ENCODE data around the gene KSR1. TPM values are rescaled to one million over a fixed set of nuclear protein-coding genes. Genes with fewer than 3 reads are reported as not detected.

KSR1 gene
- total RNA-seq, 1 donor from 2014 or later: 90.2 TPM

- Histone ChIP-seq H3K4me2 (ENCODE audit: low read length) (peak overlapping the region; percentile 66), H4K20me1 (ENCODE audit: insufficient read depth, low read length) (peaks cover 93% of the 10 kb centered on the region), H3K27ac (ENCODE audit: low read depth, low read length) (peak overlapping the region; percentile 68), H3K27me3 (ENCODE audit: insufficient read depth, low read length) (no peaks in the 10 kb centered on the region), H3K9ac (ENCODE audit: low read length) (peak overlapping the region; percentile 62), H2AFZ (ENCODE audit: low read depth, low read length) (no peak overlapping the region), H3K79me2 (ENCODE audit: insufficient read depth, low read length) (peaks cover 97% of the 10 kb centered on the region), H3K36me3 (ENCODE audit: insufficient read depth, low read length) (no peaks in the 10 kb centered on the region), H3K4me3 (ENCODE audit: insufficient read depth, low read depth, low read length) (no peak overlapping the region), H3K4me1 (ENCODE audit: insufficient read depth, low read length) (peaks cover 24% of the 10 kb centered on the region), H3K9me3 (ENCODE audit: insufficient read depth, low read depth, low read length) (no peaks in the 10 kb centered on the region)
- peak overlapping the region; percentile 1 for H3K4me3 Mint-ChIP-seq (ENCODE audit: unreplicated experiment)
- FAIRE-seq (no peak), DNase-seq (ENCODE audit: low read depth) (peak; percentile 72)
- peaks cover 4% of the 10 kb centered on the region for H3K36me3 Mint-ChIP-seq (ENCODE audit: low read depth, unreplicated experiment)
- H3K4me1 Mint-ChIP-seq (ENCODE audit: low read depth, unreplicated experiment): peaks cover 37% of the 10 kb centered on the region
- no peaks in the 10 kb centered on the region for H3K27me3 Mint-ChIP-seq (ENCODE audit: low read depth, unreplicated experiment)
- peak overlapping the region; percentile 67 for H3K27ac Mint-ChIP-seq (ENCODE audit: unreplicated experiment)
- H3K9me3 Mint-ChIP-seq (ENCODE audit: unreplicated experiment): no peaks in the 10 kb centered on the region
- TF ChIP-seq CTCF (IDR thresholded peaks at IDR 0.05; ENCODE audit: insufficient read depth, low read depth, low read length) (no peak), EZH2 (IDR thresholded peaks at IDR 0.05; ENCODE audit: insufficient read depth, low read length) (no peak)
These were observed 15.3 kb downstream of the KSR1 start for GRCh38 chr17:27471321-27472269.

GRCh38 chr17:27473190-27473747 lies 17.0 kb downstream of the KSR1 start:
- peaks cover 97% of the 10 kb centered on the region for H3K79me2 ChIP-seq (ENCODE audit: insufficient read depth, low read length)
- Mint-ChIP-seq H3K4me3 (ENCODE audit: unreplicated experiment) (no peak overlapping the region), H3K9me3 (ENCODE audit: unreplicated experiment) (no peaks in the 10 kb centered on the region), H3K4me1 (ENCODE audit: low read depth, unreplicated experiment) (peaks cover 41% of the 10 kb centered on the region), H3K27me3 (ENCODE audit: low read depth, unreplicated experiment) (no peaks in the 10 kb centered on the region), H3K27ac (ENCODE audit: unreplicated experiment) (peak overlapping the region; percentile 5), H3K36me3 (ENCODE audit: low read depth, unreplicated experiment) (peaks cover 4% of the 10 kb centered on the region)
- H3K9ac ChIP-seq (ENCODE audit: low read length): no peak overlapping the region
- no peak for TF ChIP-seq CTCF (IDR thresholded peaks at IDR 0.05; ENCODE audit: insufficient read depth, low read depth, low read length)
- H3K27me3 ChIP-seq (ENCODE audit: insufficient read depth, low read length): no peaks in the 10 kb centered on the region
- DNase-seq (ENCODE audit: low read depth) (no peak), FAIRE-seq (no peak)
- no peak overlapping the region for H3K4me2 ChIP-seq (ENCODE audit: low read length)
- H3K27ac ChIP-seq (ENCODE audit: low read depth, low read length): no peak overlapping the region
- peaks cover 96% of the 10 kb centered on the region for H4K20me1 ChIP-seq (ENCODE audit: insufficient read depth, low read length)
- H3K4me1 ChIP-seq (ENCODE audit: insufficient read depth, low read length): peaks cover 24% of the 10 kb centered on the region
- H2AFZ ChIP-seq (ENCODE audit: low read depth, low read length): no peak overlapping the region
- no peaks in the 10 kb centered on the region for H3K9me3 ChIP-seq (ENCODE audit: insufficient read depth, low read depth, low read length)
- H3K36me3 ChIP-seq (ENCODE audit: insufficient read depth, low read length): no peaks in the 10 kb centered on the region
- H3K4me3 ChIP-seq (ENCODE audit: insufficient read depth, low read depth, low read length): no peak overlapping the region
